Testis (tissue), 5 donors: ENCODE results near the gene KRT6A. TPM values are rescaled to one million over a fixed set of nuclear protein-coding genes. Genes with fewer than 3 reads are reported as not detected.
A peak's percentile ranks its signal among the peaks of the same experiment; 100 is the strongest.

Source experiments
- DNase-seq: peaks from one replicate; pipeline ENCODE4 v3.0.0-alpha.2; 2019
- H3K27ac ChIP-seq, 2 donors: fragments of 200-600 bp; sonication (generic); one replicate each; pipeline ENCODE4 v1.5.1; 2019
- H3K27me3 ChIP-seq: fragments of 200-600 bp; sonication (generic); one replicate; pipeline ENCODE4 v1.5.1; 2019
- H3K36me3 ChIP-seq: fragments of 200-600 bp; sonication (generic); one replicate; pipeline ENCODE4 v1.5.1; 2017; ENCODE audit warnings: low read depth; ENCODE audit errors: missing control alignments
- H3K4me1 ChIP-seq: fragments of 200-600 bp; sonication (generic); one replicate; pipeline ENCODE4 v1.5.1; 2019
- H3K4me3 ChIP-seq, 2 donors: fragments of 200-600 bp; sonication (generic); one replicate each; pipeline ENCODE4 v1.5.1; 2017 to 2019
- H3K9me3 ChIP-seq: fragments of 200-600 bp; sonication (generic); one replicate; pipeline ENCODE4 v1.5.1; 2017
- CTCF ChIP-seq, 3 experiments: fragments of 450-650 bp in 2 of 3; fragments of 200-600 bp in 1 of 3; sonication (generic) in 1 of 3; IDR thresholded peaks; one replicate each; pipeline ENCODE4 v1.5.1; 2016 to 2019; ENCODE audit warnings: antibody characterized with exemption in 3 of 3, mild to moderate bottlenecking in 2 of 3, moderate library complexity in 1 of 3
- POLR2A ChIP-seq: fragments of 450-650 bp; IDR thresholded peaks from one replicate; pipeline ENCODE4 v1.6.1; 2017; ENCODE audit warnings: antibody characterized with exemption, mild to moderate bottlenecking, moderate library complexity
- WGBS, 2 donors: methylation state at CpG; one replicate each; pipeline ENCODE4 v1.1.5; 2018; 5-methylcytosine and 5-hydroxymethylcytosine counted together
- intact Hi-C: fragments of 100-400 bp; cut with DNase I; formaldehyde crosslinking; loops from one replicate; pipeline ENCODE4 v1.15.1; 2023; ENCODE audit warnings: low total_unique reads
- long read RNA-seq, 2 donors: transcript quantifications; one replicate each; lab custom pipeline, GENCODE V29; 2026
- polyA plus RNA-seq: library from polyadenylated mRNA; stranded (reverse); fragments of 350-450 nt; fragmentation: Illumina TruSeq; extraction: RNeasy Lipid Tissue Mini Kit (QIAGEN cat#74804); gene quantifications from one replicate; pipeline ENCODE4 v1.2.3, GENCODE V29; 2014; ENCODE audit warnings: low read depth, low replicate concordance; ENCODE audit not compliant: insufficient read depth
- total RNA-seq, 2 donors: library from RNA; depleted of rRNA; stranded (reverse); fragments of >200 nt; gene quantifications; one replicate each; pipeline ENCODE4 v1.2.3, GENCODE V29; 2016

KRT6A gene
- total RNA-seq (under 1 TPM; 0.19 to 0.63 TPM), polyA plus RNA-seq (1.5 TPM)
- long read RNA-seq, donor 1, result 0 reads
- long read RNA-seq, donor 2, result 0 reads

GRCh38 chr12:52493172-52493571 lies at the start of gene KRT6A:
Gene KRT6A, minus strand, starts transcription at chr12:52493257. Its CDS starts 69 bp downstream, at chr12:52493188.
- intact Hi-C loops, result no loop called here
- no peaks in the 10 kb centered on the region for H3K27me3 ChIP-seq
- H3K4me1 ChIP-seq, result peaks cover 25% of the 10 kb centered on the region
- peak within 1 kb of the TSS in 1 of 2 donors; percentile 39 for H3K27ac ChIP-seq
- H3K36me3 ChIP-seq, result no peaks in the 10 kb centered on the region
- TF ChIP-seq CTCF (IDR thresholded peaks at IDR 0.05), result no peak
- no peak for TF ChIP-seq POLR2A
- DNase-seq, result no peak
- H3K9me3 ChIP-seq, result no peaks in the 10 kb centered on the region
- no peak within 1 kb of the TSS for H3K4me3 ChIP-seq
- 86 to 92% methylated on average over 2 of the region's 2 CpGs for WGBS, 2 donors

GRCh38 chr12:52542157-52542556 lies 49.1 kb upstream of the KRT6A start:
- H3K27me3 ChIP-seq, result no peaks in the 10 kb centered on the region
- no peaks in the 10 kb centered on the region for H3K36me3 ChIP-seq
- H3K4me1 ChIP-seq, result peaks cover 7% of the 10 kb centered on the region
- no peaks in the 10 kb centered on the region for H3K9me3 ChIP-seq
- TF ChIP-seq CTCF (IDR thresholded peaks at IDR 0.05) (no peak), POLR2A (no peak)
- no peak for DNase-seq
- no peak overlapping the region for H3K27ac ChIP-seq
- no peak overlapping the region for H3K4me3 ChIP-seq
- intact Hi-C loops, result no loop called here

- DNase-seq, result no peak
- intact Hi-C loops, result no loop called here
These were observed 48.7 kb upstream of the KRT6A start for GRCh38 chr12:52541709-52542108.

GRCh38 chr12:52540531-52540930 lies 47.5 kb upstream of the KRT6A start:
- Histone ChIP-seq H3K27ac (no peak overlapping the region), H3K4me3 (no peak overlapping the region), H3K36me3 (no peaks in the 10 kb centered on the region), H3K4me1 (peaks cover 7% of the 10 kb centered on the region), H3K27me3 (no peaks in the 10 kb centered on the region), H3K9me3 (no peaks in the 10 kb centered on the region)
- TF ChIP-seq POLR2A (no peak), CTCF (IDR thresholded peaks at IDR 0.05) (no peak)
- DNase-seq, result no peak
- intact Hi-C loops, result no loop called here
- 95 to 98% methylated on average over 6 to 7 of the region's 7 CpGs for WGBS, 2 donors

More at GRCh38 chr12:52541709-52542108, 48.7 kb upstream of the KRT6A start:
- Histone ChIP-seq H3K27me3 (no peaks in the 10 kb centered on the region), H3K36me3 (no peaks in the 10 kb centered on the region), H3K4me1 (peaks cover 7% of the 10 kb centered on the region), H3K27ac (no peak overlapping the region), H3K4me3 (no peak overlapping the region), H3K9me3 (no peaks in the 10 kb centered on the region)
- no peak for TF ChIP-seq CTCF (IDR thresholded peaks at IDR 0.05)
- TF ChIP-seq POLR2A, result no peak
- 93 to 97% methylated on average over 5 of the region's 5 CpGs for WGBS, 2 donors

- H3K36me3 ChIP-seq, result no peaks in the 10 kb centered on the region
- H3K4me3 ChIP-seq, result no peak overlapping the region
- no peak for TF ChIP-seq CTCF (IDR thresholded peaks at IDR 0.05)
- TF ChIP-seq POLR2A, result no peak
- H3K9me3 ChIP-seq, result no peaks in the 10 kb centered on the region
- no peak overlapping the region for H3K27ac ChIP-seq
- H3K27me3 ChIP-seq, result no peaks in the 10 kb centered on the region
- DNase-seq, result no peak
- 89 to 95% methylated on average over 3 of the region's 3 CpGs for WGBS, 2 donors
- H3K4me1 ChIP-seq, result peaks cover 7% of the 10 kb centered on the region
- intact Hi-C loops, result no loop called here
These were observed 46.7 kb upstream of the KRT6A start for GRCh38 chr12:52539821-52540173.
